ENCODE results near the gene ZNF573.

Gene ZNF573

GRCh38 chr19:37695144-37695899, 84.1 kb downstream of the ZNF573 start:
- no peak for DNase-seq (ENCODE audit: low spot score)

DNA sequence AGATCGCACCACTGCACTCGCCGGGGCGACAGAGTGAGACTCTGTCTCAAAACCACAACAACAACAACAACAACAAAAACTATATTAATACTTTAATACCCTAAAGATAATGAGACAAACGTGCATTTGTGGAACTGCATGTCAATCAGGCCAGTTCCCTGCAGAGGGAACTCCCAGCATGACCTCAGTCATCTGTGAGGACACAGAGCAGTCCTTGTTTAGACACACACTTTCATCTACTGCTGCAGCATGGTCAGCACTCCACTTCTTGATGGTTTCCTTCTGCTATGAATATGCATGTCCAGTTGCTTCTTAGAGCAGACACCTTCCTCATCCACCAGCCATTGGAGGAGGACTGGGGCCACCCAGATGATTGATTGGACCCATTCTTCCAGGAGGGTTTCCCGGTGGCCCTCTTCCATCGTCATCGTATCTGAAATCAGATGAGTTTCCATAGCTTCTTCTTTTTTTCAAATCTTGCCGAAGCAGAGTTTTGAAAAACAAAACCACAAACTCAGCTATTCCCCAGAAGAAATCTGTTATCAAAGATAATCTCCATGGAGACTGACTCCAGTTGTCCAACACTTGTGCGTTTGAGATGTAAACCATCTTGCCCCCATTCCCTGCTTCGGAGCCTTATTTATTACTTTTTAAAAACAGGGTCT, 86.3 kb downstream of the ZNF573 start:
- DNase-seq (ENCODE audit: low spot score), result no peak

GRCh38 chr19:37691881-37692504, 87.4 kb downstream of the ZNF573 start:
- DNase-seq (ENCODE audit: low spot score), result peak; percentile 93
